Caco-2 (cell line): ENCODE results near the gene SLC35F6. TPM values are rescaled to one million over a fixed set of nuclear protein-coding genes. Genes with fewer than 3 reads are reported as not detected.

Source experiments
- BruUV-seq: library from RNA; stranded (reverse); fragments of 400-500 nt; replicated peaks from 2 replicates; lab custom pipeline; 2021; lab: Mats Ljungman, UMichigan
- CTCF ChIA-PET: fragments of 300-600 bp; sonication (Branson Sonifier 250); formaldehyde crosslinking; loops from one replicate; lab custom pipeline; 2022; ENCODE audit warnings: antibody characterized with exemption; lab: Charles Lee
- POLR2A ChIA-PET: fragments of 300-600 bp; sonication (Branson Sonifier 250); formaldehyde crosslinking; loops from one replicate; lab custom pipeline; 2022; ENCODE audit warnings: antibody characterized with exemption; lab: Charles Lee
- DNase-seq, 2 experiments: peaks; one replicate each; pipeline versions ENCODE4 v3.0.0 to v3.0.0-alpha.2; 2020 to 2022
- H3K27me3 ChIP-seq: replicated peaks from 2 replicates; pipeline ENCODE4 v1.6.0; 2011; ENCODE audit warnings: low read length; ENCODE audit not compliant: control insufficient read depth, insufficient read depth
- H3K36me3 ChIP-seq: 2 replicates; pipeline ENCODE4 v1.5.1; 2011; ENCODE audit warnings: low read length; ENCODE audit not compliant: control insufficient read depth, insufficient read depth
- H3K4me1 ChIP-seq: fragments of 250-450 bp; sonication (Bioruptor Pico); 2 replicates; pipeline ENCODE4 v1.5.1; 2020; ENCODE audit warnings: mild to moderate bottlenecking
- H3K4me3 ChIP-seq: 2 replicates; pipeline ENCODE4 v1.5.1; 2011; ENCODE audit warnings: low read depth, mild to moderate bottlenecking, control low read depth, low read length
- H3K9me3 ChIP-seq: fragments of 250-450 bp; sonication (Bioruptor Pico); 2 replicates; pipeline ENCODE4 v1.5.1; 2020; ENCODE audit warnings: mild to moderate bottlenecking, moderate library complexity
- H3K27ac Mint-ChIP-seq: one replicate; pipeline ENCODE4 v1.8.0; 2022; ENCODE audit warnings: mixed read lengths; ENCODE audit not compliant: unreplicated experiment
- H3K27me3 Mint-ChIP-seq: one replicate; pipeline ENCODE4 v1.8.0; 2022; ENCODE audit warnings: mixed read lengths; ENCODE audit not compliant: insufficient read depth, unreplicated experiment
- H3K36me3 Mint-ChIP-seq: one replicate; pipeline ENCODE4 v1.8.0; 2022; ENCODE audit warnings: mild to moderate bottlenecking, mixed read lengths; ENCODE audit not compliant: insufficient read depth, unreplicated experiment
- H3K4me1 Mint-ChIP-seq: one replicate; pipeline ENCODE4 v1.8.0; 2022; ENCODE audit warnings: low read depth, mixed read lengths; ENCODE audit not compliant: unreplicated experiment
- H3K4me3 Mint-ChIP-seq: one replicate; pipeline ENCODE4 v1.8.0; 2022; ENCODE audit warnings: mild to moderate bottlenecking, moderate library complexity, mixed read lengths; ENCODE audit not compliant: unreplicated experiment
- H3K9me3 Mint-ChIP-seq: one replicate; pipeline ENCODE4 v1.8.0; 2022; ENCODE audit warnings: mixed read lengths; ENCODE audit not compliant: unreplicated experiment
- intact Hi-C: fragments of 100-400 bp; cut with micrococcal nuclease; formaldehyde crosslinking; loops from one replicate; pipeline ENCODE4 v1.10.0; 2022; ENCODE audit not compliant: unreplicated experiment
- total RNA-seq: library from RNA; stranded (reverse); gene quantifications from 2 replicates; pipeline ENCODE4 v1.2.3, GENCODE V29; 2022
- TF ChIP-seq, protein P1 (sequence below), 2 experiments: fragments of 200-600 bp in 1 of 2; IDR thresholded peaks; 1 replicate in 1 of 2; 2 replicates in 1 of 2; pipeline versions ENCODE4 v1.5.1 to v1.8.0; 2011 to 2022; ENCODE audit warnings: antibody characterized with exemption in 1 of 2, control low read depth in 1 of 2, inconsistent platforms in 1 of 2, low read depth in 1 of 2, low read length in 1 of 2, mild to moderate bottlenecking in 1 of 2, moderate library complexity in 1 of 2; ENCODE audit not compliant: insufficient read depth in 1 of 2, severe bottlenecking in 1 of 2, unreplicated experiment in 1 of 2

Gene SLC35F6
- total RNA-seq, 1 experiment from 2014 or later: 45.7 TPM

DNA sequence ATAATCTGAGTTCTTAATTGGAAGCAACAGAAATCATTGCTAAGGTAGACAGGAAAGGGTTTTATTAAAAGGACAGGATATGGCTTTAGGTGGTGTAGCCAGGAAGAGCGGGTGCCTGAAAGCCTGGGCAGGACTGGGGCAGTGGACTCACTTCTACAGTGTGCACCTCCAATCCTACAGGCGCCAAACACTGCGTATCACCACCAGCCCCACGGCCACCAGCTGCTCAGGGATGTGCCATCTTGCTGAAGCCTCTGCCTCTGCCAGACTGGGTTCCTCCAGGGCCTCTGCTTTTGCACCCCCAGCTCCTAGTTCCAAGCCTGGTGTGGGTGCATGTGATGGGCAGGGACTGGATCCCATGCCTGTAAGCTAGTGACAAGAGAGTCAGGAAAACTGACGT lies 54.2 kb downstream of the SLC35F6 start:
- Histone ChIP-seq H3K36me3 (no peaks in the 10 kb centered on the region), H3K9me3 (no peaks in the 10 kb centered on the region), H3K4me1 (no peaks in the 10 kb centered on the region), H3K4me3 (no peak overlapping the region), H3K27me3 (no peaks in the 10 kb centered on the region)
- Mint-ChIP-seq H3K27me3 (peaks cover 8% of the 10 kb centered on the region), H3K36me3 (no peaks in the 10 kb centered on the region), H3K9me3 (no peaks in the 10 kb centered on the region), H3K27ac (no peak overlapping the region), H3K4me3 (no peak overlapping the region), H3K4me1 (no peaks in the 10 kb centered on the region)
- BruUV-seq: no TSS peak
- CTCF ChIA-PET: no interaction called here
- TF ChIP-seq, protein P1, sequence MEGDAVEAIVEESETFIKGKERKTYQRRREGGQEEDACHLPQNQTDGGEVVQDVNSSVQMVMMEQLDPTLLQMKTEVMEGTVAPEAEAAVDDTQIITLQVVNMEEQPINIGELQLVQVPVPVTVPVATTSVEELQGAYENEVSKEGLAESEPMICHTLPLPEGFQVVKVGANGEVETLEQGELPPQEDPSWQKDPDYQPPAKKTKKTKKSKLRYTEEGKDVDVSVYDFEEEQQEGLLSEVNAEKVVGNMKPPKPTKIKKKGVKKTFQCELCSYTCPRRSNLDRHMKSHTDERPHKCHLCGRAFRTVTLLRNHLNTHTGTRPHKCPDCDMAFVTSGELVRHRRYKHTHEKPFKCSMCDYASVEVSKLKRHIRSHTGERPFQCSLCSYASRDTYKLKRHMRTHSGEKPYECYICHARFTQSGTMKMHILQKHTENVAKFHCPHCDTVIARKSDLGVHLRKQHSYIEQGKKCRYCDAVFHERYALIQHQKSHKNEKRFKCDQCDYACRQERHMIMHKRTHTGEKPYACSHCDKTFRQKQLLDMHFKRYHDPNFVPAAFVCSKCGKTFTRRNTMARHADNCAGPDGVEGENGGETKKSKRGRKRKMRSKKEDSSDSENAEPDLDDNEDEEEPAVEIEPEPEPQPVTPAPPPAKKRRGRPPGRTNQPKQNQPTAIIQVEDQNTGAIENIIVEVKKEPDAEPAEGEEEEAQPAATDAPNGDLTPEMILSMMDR (IDR thresholded peaks at IDR 0.05; ENCODE audit: insufficient read depth in 1 of 2, low read depth in 1 of 2, low read length in 1 of 2, severe bottlenecking in 1 of 2, unreplicated experiment in 1 of 2): no peak
- DNase-seq: no peak
- POLR2A ChIA-PET: no interaction called here
- intact Hi-C loops: no loop called here

GRCh38 chr2:26818972-26819371 lies 54.9 kb downstream of the SLC35F6 start:
- no peaks in the 10 kb centered on the region for H3K9me3 ChIP-seq
- no TSS peak for BruUV-seq
- ChIA-PET CTCF (no interaction called here), POLR2A (interaction anchor here (0.5 kb wide), 1 partner anchor 252 kb away, joined by 8 read pairs; the partner anchor contains the start of gene OST4)
- intact Hi-C loops: no loop called here
- no peaks in the 10 kb centered on the region for H3K27me3 ChIP-seq
- TF ChIP-seq, protein P1 (IDR thresholded peaks at IDR 0.05; ENCODE audit: insufficient read depth in 1 of 2, low read depth in 1 of 2, low read length in 1 of 2, severe bottlenecking in 1 of 2, unreplicated experiment in 1 of 2): no peak
- no peak overlapping the region for H3K27ac Mint-ChIP-seq
- peaks cover 8% of the 10 kb centered on the region for H3K27me3 Mint-ChIP-seq
- no peaks in the 10 kb centered on the region for H3K36me3 ChIP-seq
- no peak overlapping the region for H3K4me3 Mint-ChIP-seq
- no peaks in the 10 kb centered on the region for H3K4me1 ChIP-seq
- H3K36me3 Mint-ChIP-seq: no peaks in the 10 kb centered on the region
- no peak overlapping the region for H3K4me3 ChIP-seq
- no peak for DNase-seq
- H3K9me3 Mint-ChIP-seq: no peaks in the 10 kb centered on the region
- H3K4me1 Mint-ChIP-seq: no peaks in the 10 kb centered on the region

DNA sequence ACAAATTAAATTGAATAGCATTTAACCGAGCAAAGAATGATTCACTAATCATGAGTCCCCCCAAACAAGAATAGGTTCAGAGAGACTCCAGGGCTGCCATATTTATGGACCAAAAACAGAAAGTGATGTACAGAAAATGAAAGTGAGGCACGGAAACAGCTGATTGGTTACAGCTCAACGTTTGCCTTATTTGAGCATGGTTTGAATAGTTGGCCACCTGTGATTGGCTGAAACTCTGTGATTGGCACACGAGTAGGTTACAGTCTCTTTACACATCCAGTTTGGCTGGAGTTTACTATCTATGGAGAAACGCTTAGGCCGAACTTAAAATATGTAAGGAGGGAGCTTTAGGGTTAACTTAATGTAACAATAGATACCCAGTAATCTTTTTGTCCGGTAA lies 56.8 kb downstream of the SLC35F6 start:
- Histone ChIP-seq H3K4me3 (no peak overlapping the region), H3K27me3 (no peaks in the 10 kb centered on the region), H3K4me1 (no peaks in the 10 kb centered on the region), H3K9me3 (no peaks in the 10 kb centered on the region), H3K36me3 (no peaks in the 10 kb centered on the region)
- TF ChIP-seq, protein P1 (IDR thresholded peaks at IDR 0.05; ENCODE audit: insufficient read depth in 1 of 2, low read depth in 1 of 2, low read length in 1 of 2, severe bottlenecking in 1 of 2, unreplicated experiment in 1 of 2): no peak
- H3K4me1 Mint-ChIP-seq: no peaks in the 10 kb centered on the region
- no TSS peak for BruUV-seq
- H3K9me3 Mint-ChIP-seq: no peaks in the 10 kb centered on the region
- peaks cover 6% of the 10 kb centered on the region for H3K27me3 Mint-ChIP-seq
- DNase-seq: no peak
- ChIA-PET POLR2A (no interaction called here), CTCF (interaction anchor here (0.6 kb wide), 1 partner anchor 243 kb away, joined by 5 read pairs; no protein-coding TSS in a partner anchor)
- no peak overlapping the region for H3K4me3 Mint-ChIP-seq
- no peaks in the 10 kb centered on the region for H3K36me3 Mint-ChIP-seq
- intact Hi-C loops: no loop called here
- no peak overlapping the region for H3K27ac Mint-ChIP-seq
